ENCODE measurements around the gene APBA2. TPM values are rescaled to one million over a fixed set of nuclear protein-coding genes. Genes with fewer than 3 reads are reported as not detected.

APBA2 gene
- total and polyA plus RNA-seq, 10 of the 15 experiments (the other 5 are each of a cell fraction or from before 2014, with no cell fraction given) = 0.06 to 0.26 (median 0.07) TPM; not detected in 7

DNA sequence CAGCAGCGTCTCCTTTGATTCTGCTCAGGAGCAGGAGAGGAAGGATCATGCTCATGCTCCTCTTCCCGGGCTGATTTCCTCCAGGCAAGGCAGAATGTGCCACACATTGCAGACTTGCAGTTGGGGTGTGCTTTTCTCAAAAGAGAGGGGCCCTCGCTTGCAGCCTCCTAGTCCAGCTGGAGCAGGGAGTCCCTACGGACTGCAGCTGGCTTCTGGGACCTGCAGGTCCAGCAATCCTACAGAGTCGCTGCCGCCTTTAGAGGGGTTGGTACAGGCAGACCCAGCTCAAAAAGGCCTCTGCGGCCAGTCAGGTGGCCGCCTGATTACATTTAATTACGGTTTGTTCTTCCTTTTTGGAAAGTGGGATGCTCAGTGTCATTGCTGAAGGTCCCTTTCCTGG is 210.0 kb downstream of the APBA2 start (continued):
- TF ChIP-seq MYC (IDR thresholded peaks at IDR 0.05; ENCODE audit: insufficient read depth, insufficient read length, insufficient replicate concordance, low read length, severe bottlenecking) = no peak
- no peak for TF ChIP-seq KDM1A (IDR thresholded peaks at IDR 0.05; ENCODE audit: borderline replicate concordance)
- TF ChIP-seq RFX5 (IDR thresholded peaks at IDR 0.05; ENCODE audit: low read depth, low read length) = no peak
- TF ChIP-seq MAX (IDR thresholded peaks at IDR 0.05; ENCODE audit: low read depth, low read length) = no peak
- no peak for TF ChIP-seq NFYA (IDR thresholded peaks at IDR 0.05; ENCODE audit: borderline replicate concordance, low read depth, low read length)
- TF ChIP-seq SPI1 (IDR thresholded peaks at IDR 0.05; ENCODE audit: borderline replicate concordance, insufficient read depth, low read depth, low read length) = no peak
- TF ChIP-seq TAF1 (IDR thresholded peaks at IDR 0.05; ENCODE audit: borderline replicate concordance, low read depth, low read length) = no peak
- no peak for TF ChIP-seq PAX8 (IDR thresholded peaks at IDR 0.05)
- no peak for TF ChIP-seq CHD4 (IDR thresholded peaks at IDR 0.05)
- no peak for TF ChIP-seq LARP7 (IDR thresholded peaks at IDR 0.05)
- no peak for TF ChIP-seq BCL11A (IDR thresholded peaks at IDR 0.05; ENCODE audit: low read depth, low read length)
- no peak for TF ChIP-seq POU2F2 (IDR thresholded peaks at IDR 0.05; ENCODE audit: borderline replicate concordance, low read depth, low read length)
- TF ChIP-seq CHD2 (IDR thresholded peaks at IDR 0.05; ENCODE audit: borderline replicate concordance, low read depth, low read length) = no peak

- ATAC-seq (no peak), DNase-seq (ENCODE audit: low read depth, low spot score) (no peak), FAIRE-seq (no peak)
- ChIA-PET CTCF (no interaction called here), POLR2A (no interaction called here), RAD21 (ENCODE audit: unreplicated experiment) (no interaction called here), SMC1A (ENCODE audit: uncharacterized antibody, unreplicated experiment) (no interaction called here)
- H3K4me1 ChIP-seq (ENCODE audit: control insufficient read depth, insufficient read depth, low read length) = no peaks in the 10 kb centered on the region
- no peak overlapping the region for H3K27ac ChIP-seq (ENCODE audit: control insufficient read depth, insufficient read depth)
- intact Hi-C loops (cut with micrococcal nuclease; ENCODE audit: unreplicated experiment) (no loop called here), in situ Hi-C loops (cut with MboI) (no loop called here)
- no TSS peak for BruUV-seq (replicated peaks)
- H3K36me3 ChIP-seq (ENCODE audit: control insufficient read depth in 2 of 2, insufficient read depth in 2 of 2, low read length in 1 of 2) = no peaks in the 10 kb centered on the region
- no peak overlapping the region for H3K9ac ChIP-seq (ENCODE audit: control insufficient read depth, insufficient read depth, low read length)
- 56% methylated on average over 14 of the region's 14 CpGs for WGBS (ENCODE audit: insufficient coverage, insufficient replicate concordance, low lambda C conversion rate, missing lambda C conversion rate)
- no peaks in the 10 kb centered on the region for H3K79me2 ChIP-seq (ENCODE audit: control insufficient read depth, insufficient read depth, low read length)
- no peaks in the 10 kb centered on the region for H3K9me3 ChIP-seq (replicated peaks; ENCODE audit: control insufficient read depth, insufficient read depth, low read length)
- no peaks in the 10 kb centered on the region for H3K27me3 ChIP-seq (replicated peaks in 1 of 2; ENCODE audit: control insufficient read depth in 2 of 2, insufficient read depth in 2 of 2, low read length in 1 of 2)
- H3K4me3 ChIP-seq = no peak overlapping the region
- no peaks in the 10 kb centered on the region for H4K20me1 ChIP-seq (ENCODE audit: control insufficient read depth, insufficient read depth)
- no peak overlapping the region for H3K4me2 ChIP-seq (ENCODE audit: control insufficient read depth, insufficient read depth)
- H2AFZ ChIP-seq (ENCODE audit: control insufficient read depth, low read depth, low read length) = no peak overlapping the region
- no peak for TF ChIP-seq SMC3 (IDR thresholded peaks at IDR 0.05; ENCODE audit: borderline replicate concordance, low read length)
- no peak for TF ChIP-seq ELK1 (IDR thresholded peaks at IDR 0.05; ENCODE audit: low read depth, low read length)
- TF ChIP-seq, protein P1, sequence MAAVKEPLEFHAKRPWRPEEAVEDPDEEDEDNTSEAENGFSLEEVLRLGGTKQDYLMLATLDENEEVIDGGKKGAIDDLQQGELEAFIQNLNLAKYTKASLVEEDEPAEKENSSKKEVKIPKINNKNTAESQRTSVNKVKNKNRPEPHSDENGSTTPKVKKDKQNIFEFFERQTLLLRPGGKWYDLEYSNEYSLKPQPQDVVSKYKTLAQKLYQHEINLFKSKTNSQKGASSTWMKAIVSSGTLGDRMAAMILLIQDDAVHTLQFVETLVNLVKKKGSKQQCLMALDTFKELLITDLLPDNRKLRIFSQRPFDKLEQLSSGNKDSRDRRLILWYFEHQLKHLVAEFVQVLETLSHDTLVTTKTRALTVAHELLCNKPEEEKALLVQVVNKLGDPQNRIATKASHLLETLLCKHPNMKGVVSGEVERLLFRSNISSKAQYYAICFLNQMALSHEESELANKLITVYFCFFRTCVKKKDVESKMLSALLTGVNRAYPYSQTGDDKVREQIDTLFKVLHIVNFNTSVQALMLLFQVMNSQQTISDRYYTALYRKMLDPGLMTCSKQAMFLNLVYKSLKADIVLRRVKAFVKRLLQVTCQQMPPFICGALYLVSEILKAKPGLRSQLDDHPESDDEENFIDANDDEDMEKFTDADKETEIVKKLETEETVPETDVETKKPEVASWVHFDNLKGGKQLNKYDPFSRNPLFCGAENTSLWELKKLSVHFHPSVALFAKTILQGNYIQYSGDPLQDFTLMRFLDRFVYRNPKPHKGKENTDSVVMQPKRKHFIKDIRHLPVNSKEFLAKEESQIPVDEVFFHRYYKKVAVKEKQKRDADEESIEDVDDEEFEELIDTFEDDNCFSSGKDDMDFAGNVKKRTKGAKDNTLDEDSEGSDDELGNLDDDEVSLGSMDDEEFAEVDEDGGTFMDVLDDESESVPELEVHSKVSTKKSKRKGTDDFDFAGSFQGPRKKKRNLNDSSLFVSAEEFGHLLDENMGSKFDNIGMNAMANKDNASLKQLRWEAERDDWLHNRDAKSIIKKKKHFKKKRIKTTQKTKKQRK (IDR thresholded peaks at IDR 0.05; ENCODE audit: low read depth, low read length) = no peak
- TF ChIP-seq REST (IDR thresholded peaks at IDR 0.05; ENCODE audit: low read depth, low read length) = no peak
Measured at GRCh38 chr15:29097168-29097567, 211.4 kb downstream of the APBA2 start.
